HG03025 (cell line): ENCODE measurements around the gene GLI2.

Source experiments
- ATAC-seq: cut with Tn5 transposase; IDR thresholded peaks from one replicate; pipeline ENCODE4 v1.9.1; 2021; ENCODE audit warnings: mild to moderate bottlenecking, moderate library complexity; ENCODE audit not compliant: unreplicated experiment, low FRiP score

GLI2 gene

DNA sequence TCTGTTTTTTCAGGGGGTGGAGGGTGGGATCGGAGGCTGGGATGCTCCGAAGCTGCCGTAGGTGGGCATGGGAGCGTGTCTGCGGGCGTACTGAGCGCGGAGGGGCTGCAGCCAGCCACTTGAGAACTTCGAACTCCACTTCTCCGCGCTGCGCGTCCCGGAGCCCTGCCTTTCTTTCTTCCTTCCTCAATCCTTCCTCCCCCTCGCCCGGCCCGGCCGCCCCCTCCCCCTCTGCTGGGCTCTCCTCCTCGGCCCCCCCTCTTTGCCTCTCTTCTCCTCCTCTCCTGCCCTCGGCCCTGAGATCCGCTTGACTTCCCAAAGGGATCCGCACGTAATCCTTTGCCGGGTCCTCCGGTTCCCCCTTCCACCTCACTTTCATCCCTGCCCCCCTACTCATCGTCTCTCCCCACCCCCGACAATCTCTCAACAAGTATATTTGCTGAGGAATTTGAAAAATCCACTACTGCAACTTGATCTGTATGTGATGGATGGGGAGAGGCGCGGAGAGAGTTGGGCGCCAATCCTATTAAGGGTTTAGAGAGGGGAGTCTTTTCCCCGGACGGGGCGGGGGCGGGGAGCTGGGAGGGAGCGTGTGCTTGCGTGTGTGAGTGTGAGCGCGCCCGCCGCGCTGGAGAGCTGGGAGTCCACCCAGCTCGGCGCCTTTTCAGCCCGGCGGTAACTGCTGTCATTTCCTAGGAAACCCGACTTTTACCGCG, 1.1 kb downstream of the GLI2 start:
- no peak for ATAC-seq

DNA sequence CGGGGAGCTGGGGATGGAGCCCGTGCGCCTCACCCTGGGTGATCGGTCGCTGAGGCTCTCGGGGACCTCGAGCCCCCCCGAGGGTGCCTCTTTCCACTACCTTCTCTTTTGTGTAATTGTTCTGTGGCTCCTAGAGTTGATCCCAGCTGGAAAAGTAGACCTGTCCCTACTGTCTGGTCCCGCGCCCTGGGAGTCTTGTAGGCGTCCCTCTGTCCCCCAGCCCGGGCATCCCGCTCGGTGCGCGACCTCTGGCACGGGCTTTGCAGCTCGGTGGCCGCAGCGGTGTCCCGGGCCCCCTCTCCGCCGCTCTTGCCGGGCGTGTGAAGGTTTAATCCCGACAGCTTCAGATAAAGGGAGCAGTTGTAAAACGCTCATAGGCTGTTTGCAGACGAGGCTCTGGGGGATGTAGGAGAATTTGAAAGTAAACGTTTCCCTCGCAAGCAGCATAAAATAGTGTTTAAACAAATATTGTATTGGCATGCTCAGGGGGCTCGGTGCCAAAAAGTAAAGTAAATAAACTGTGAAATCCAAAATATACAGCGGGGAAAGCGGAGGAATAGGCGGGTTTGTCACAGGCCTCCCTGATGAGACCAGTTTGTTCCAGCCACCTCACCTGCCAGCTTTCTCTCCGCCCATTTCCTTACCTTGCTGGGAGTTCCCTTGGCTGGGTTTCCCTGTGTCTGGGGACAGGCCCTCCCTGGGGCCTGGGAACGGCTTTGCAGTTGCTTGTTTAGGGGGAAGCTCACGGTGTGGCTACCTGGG, 1.9 kb downstream of the GLI2 start:
- ATAC-seq, result no peak

DNA sequence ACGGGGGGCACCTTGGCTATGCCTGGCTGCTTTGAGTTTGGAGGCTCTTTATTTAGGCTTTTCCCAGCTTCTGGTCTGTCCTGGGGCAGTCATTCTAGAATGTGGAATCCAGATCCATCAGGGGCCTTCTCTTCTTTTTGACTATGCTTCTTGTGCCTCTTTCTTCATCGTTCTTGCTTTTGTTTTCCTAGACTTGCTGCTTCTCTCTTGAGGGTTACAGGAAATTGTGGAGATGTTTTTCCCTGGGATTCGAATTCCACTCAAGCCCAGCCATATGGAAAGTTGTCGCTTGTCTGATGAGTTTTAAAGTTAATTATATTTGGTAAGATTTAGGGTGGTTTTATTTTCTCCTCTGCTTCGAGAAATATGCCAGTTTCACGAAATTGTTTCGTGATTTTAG, 2.4 kb downstream of the GLI2 start:
- ATAC-seq, result no peak

- no peak for ATAC-seq
These were observed 3.2 kb downstream of the GLI2 start for GRCh38 chr2:120738786-120739437.

GRCh38 chr2:120739438-120740090, 3.9 kb downstream of the GLI2 start:
- ATAC-seq, result no peak

- no peak for ATAC-seq
These were observed 4.7 kb downstream of the GLI2 start for GRCh38 chr2:120740375-120740764.

GRCh38 chr2:120740765-120741524, 5.3 kb downstream of the GLI2 start:
- ATAC-seq, result no peak

DNA sequence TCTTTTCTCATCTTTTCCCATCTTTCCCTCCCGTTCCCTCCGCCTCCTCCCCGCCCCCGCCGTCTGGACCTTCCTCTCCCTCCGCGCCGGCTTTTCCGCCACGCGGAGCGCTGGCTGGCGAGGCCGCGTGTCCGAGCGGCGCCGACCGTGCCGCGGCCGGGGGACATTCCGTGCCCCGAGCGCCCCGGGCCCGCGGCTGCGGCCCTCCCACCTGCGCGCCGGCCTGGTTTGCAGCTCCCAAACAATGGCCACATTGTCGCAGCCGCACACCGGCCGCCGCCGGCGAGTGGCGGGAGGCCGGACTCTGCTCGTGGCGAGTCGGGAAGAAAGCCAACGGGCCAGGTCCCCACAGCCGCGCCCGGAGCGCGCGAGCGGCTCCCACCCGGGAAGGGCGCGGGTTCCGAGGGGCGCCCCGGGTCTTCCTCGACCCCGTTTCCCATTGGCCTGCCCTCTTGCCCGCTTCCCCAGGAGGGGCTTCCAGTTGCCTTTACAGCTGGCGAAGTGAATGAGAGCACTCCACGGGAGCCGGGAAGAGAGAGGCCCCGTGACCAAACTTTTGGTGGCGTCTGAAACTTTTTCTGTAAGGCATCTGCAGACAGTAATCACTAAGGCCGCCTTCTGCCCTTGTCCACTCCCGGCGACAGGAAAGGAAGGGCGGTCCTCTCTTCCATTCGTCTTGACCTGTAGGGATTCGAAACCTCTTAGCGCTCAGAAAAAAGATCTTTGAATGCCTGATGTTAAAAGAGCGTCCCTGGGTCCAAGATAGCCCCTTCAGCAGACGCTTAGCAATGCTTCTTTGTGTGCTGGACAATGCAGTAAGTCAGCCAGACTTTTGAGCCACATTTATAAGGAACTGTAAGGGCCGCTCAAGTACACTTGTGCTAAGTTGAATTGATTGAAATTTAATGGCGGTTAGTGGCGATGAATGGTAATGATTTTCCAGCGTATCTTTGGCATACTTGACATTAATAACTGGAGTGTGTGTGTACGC, 6.2 kb downstream of the GLI2 start:
- no peak for ATAC-seq

DNA sequence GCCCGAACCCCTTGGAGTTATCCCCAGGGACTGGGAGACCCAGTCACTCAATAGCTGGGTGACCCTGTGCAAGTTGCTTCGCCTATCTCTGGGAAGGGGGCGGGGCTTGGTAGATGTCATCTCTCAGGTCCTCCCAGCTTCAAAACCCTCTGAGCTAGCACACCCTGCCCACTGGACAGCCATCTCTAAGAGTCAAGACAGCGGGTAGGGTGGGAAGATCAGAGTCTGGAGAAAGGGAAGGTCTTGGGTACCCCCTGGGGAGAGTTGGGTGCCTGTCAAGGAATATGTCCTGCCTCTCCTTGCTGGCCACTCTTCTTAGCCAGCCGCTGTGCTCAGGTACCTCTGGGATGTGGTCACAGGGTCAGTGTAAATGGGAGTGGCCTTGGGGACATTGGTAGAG, 8.0 kb downstream of the GLI2 start:
- ATAC-seq, result no peak

GRCh38 chr2:120744817-120745216, 9.1 kb downstream of the GLI2 start:
- ATAC-seq, result no peak

GRCh38 chr2:120745420-120746111, 9.9 kb downstream of the GLI2 start:
- no peak for ATAC-seq

GRCh38 chr2:120746144-120746543, 10.5 kb downstream of the GLI2 start:
- no peak for ATAC-seq

DNA sequence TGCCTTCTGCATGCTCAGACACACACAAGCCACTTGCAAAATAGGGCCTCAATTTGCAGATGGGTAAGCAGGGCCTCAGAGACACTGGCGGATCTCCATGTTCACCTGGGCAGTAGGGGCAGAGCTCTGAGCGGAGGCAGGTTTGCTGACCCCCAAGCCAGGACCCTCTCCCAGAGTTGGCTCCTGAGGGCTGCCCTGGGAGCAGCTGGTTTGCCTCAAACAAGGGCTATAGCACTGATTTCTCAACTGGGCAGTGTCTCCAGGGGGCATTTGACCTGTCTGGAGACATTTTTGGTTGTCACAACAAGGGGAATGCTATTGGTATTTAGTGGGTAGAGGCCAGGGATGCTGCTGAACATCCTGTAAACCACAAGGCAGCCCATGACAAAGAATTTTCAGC, 11.6 kb downstream of the GLI2 start:
- ATAC-seq, result no peak

DNA sequence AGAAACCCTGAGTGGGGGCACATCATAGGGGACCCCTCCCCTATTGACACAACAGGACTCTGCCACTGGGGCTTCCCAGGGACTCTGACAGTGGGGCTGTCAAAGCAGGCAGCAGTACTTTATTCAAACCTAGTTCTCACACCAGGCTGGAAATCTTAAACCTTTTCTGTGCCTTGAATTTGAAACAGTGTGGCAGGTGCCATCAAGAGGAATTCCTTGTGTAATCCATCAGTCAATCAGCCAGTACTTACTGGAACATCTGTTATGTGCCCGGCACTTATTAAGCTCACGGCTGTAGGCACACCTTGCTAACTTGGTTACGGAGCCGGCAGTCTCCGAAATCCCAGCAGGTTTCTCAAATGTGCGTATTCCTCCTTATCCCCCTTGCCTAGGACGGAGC, 12.0 kb downstream of the GLI2 start:
- ATAC-seq, result no peak

GRCh38 chr2:120748310-120748709, 12.6 kb downstream of the GLI2 start:
- ATAC-seq, result no peak

GRCh38 chr2:120748741-120749140, 13.1 kb downstream of the GLI2 start:
- ATAC-seq, result no peak

- no peak for ATAC-seq
These were observed 14.1 kb downstream of the GLI2 start for GRCh38 chr2:120749506-120750431.
